ENCODE measurements around the gene ABCC2.
A peak's percentile ranks its signal among the peaks of the same experiment; 100 is the strongest.

ABCC2 gene

DNA sequence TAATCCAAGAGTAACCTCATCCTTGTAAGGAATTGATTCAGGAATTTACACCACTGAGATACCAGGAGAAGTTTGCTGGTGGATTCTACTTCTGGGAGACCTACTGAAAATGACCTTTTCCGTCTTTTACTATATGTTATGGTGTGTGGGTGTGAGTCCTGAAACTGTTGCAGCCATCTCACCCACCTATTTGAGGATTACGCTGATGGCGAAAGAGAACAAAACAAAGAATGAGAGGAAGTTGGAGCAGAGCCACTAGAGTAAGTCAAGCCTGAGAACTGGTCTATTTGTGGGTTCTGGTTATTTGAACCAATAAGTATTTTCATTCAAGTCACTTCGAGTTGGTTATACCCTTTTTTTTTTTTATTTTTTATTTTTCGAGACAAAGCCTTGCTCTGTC is 12.7 kb upstream of the ABCC2 start:
- in situ Hi-C loops (cut with HindIII; ENCODE audit: low sequenced_read_pairs) = no loop called here
- TF ChIP-seq, protein P1, sequence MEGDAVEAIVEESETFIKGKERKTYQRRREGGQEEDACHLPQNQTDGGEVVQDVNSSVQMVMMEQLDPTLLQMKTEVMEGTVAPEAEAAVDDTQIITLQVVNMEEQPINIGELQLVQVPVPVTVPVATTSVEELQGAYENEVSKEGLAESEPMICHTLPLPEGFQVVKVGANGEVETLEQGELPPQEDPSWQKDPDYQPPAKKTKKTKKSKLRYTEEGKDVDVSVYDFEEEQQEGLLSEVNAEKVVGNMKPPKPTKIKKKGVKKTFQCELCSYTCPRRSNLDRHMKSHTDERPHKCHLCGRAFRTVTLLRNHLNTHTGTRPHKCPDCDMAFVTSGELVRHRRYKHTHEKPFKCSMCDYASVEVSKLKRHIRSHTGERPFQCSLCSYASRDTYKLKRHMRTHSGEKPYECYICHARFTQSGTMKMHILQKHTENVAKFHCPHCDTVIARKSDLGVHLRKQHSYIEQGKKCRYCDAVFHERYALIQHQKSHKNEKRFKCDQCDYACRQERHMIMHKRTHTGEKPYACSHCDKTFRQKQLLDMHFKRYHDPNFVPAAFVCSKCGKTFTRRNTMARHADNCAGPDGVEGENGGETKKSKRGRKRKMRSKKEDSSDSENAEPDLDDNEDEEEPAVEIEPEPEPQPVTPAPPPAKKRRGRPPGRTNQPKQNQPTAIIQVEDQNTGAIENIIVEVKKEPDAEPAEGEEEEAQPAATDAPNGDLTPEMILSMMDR (IDR thresholded peaks at IDR 0.05; ENCODE audit: low read depth, low read length, missing control alignments) = no peak
- no peak for DNase-seq (ENCODE audit: low read depth)

DNA sequence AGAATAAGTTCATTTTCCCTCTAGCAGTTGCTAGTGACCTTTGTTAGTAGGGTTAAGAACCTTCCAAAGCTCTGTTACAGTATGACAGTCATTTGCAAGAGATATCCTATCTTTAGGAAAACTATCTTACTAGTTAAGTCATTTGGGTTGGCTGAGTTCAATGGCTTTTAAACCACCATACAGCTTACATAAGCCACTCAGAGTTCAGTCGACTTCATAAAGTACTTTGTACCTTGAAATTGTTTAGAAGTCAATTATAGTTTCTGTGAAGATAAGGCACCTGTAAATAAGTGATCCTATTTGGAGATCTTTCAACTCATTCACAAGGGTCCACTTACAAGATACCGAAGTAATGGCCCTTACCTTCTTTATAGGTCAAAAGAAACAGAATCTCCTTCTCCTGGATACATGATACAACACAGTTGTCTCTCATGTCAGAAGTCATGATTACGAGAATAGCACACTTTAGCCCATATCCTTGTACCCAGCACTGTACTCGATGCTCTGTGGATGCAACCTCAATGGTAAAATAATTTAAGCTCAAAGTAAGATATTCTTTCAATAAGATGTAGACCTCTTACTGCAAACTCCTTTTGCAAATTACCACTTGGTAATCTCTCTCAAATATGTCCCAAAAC is 11.9 kb upstream of the ABCC2 start:
- in situ Hi-C loops (cut with HindIII; ENCODE audit: low sequenced_read_pairs) = no loop called here
- H3K4me3 ChIP-seq (ENCODE audit: low read depth, low read length) = no peak overlapping the region
- no peak for DNase-seq (ENCODE audit: low read depth)
- TF ChIP-seq, protein P1 (IDR thresholded peaks at IDR 0.05; ENCODE audit: low read depth, low read length, missing control alignments) = no peak

More for the DNA sequence above, 12.7 kb upstream of the ABCC2 start:
- no peak overlapping the region for H3K4me3 ChIP-seq (ENCODE audit: low read depth, low read length)

DNA sequence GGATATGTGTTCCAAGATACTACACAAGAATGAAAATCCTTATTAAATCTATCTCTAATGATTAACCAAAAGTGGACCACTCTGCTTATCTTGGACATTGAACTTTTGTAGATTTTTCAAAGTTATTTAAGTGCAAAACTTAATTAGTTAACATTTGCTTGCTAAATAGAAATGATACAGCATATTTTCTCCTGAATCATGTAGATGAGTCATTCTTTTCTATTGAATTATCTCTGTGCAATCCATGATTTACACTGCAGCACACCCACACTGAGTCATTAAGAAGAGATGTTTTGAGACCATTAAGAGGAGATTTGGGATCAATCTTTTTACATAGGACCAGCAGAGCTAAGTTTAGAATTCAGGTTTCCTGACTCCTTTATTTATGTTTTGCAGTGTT is 6.6 kb upstream of the ABCC2 start:
- in situ Hi-C loops (cut with HindIII; ENCODE audit: low sequenced_read_pairs) = no loop called here
- H3K4me3 ChIP-seq (ENCODE audit: low read depth, low read length) = no peak overlapping the region
- DNase-seq (ENCODE audit: low read depth) = peak; percentile 51
- TF ChIP-seq, protein P1 (IDR thresholded peaks at IDR 0.05; ENCODE audit: low read depth, low read length, missing control alignments) = no peak

DNA sequence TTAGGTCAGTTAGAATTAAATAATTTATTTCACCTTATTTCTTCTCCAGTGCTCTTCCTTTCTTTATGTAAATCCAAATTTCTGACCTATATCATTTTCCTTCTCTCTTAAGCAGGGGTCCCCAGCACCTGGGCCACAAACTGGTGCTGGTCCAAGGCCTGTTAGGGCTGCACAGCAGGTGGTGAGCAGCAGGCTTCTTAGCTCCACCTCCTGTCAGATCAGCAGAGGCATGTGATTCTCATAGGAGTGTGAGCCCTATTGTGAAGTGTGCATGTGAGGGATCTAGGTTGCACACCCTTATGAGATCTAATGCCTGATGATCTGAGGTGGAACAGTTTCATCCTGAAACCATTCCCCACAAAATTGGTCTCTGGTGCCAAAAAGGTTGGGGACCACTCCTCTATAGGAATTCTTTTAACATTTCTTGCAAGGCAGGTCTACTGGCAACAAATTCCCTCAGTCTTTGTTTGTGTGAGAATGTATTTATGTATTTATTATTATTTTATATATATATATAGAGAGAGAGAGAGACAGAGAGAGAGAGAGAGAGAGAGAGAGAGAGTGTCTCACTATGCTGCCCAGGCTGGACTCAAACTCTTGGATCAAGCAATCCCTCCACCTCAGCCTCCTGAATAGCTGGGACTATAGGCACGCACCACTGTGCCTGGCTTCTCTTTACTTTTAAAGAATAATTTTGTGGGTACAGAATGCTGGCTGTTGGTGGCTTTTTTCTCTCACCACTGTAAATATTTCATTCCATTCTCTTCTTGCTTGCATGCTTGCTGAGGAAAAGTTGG is 4.3 kb upstream of the ABCC2 start:
- H3K4me3 ChIP-seq (ENCODE audit: low read depth, low read length) = no peak overlapping the region
- in situ Hi-C loops (cut with HindIII; ENCODE audit: low sequenced_read_pairs) = no loop called here
- TF ChIP-seq, protein P1 (IDR thresholded peaks at IDR 0.05; ENCODE audit: low read depth, low read length, missing control alignments) = no peak
- no peak for DNase-seq (ENCODE audit: low read depth)

DNA sequence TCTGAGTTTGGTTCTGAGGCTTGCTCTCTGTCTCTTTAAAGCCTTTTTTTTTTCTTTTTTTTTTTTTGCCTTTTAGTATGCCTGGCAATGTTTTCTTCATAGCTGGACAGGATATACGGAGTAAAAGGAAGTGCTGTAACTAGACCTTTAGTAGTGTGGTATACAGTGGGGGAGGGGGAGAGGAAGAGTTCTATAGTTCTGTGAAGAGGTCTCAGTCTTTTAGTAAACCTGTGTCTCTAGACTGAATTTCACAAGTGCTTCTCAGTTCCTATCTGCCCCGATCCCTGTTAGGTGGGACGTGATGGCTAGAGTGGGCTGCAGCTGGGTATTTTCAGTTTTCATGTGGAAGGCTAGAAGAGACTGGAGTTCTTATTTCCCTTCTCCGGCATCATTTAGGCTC is 3.1 kb upstream of the ABCC2 start:
- in situ Hi-C loops (cut with HindIII; ENCODE audit: low sequenced_read_pairs) = no loop called here
- TF ChIP-seq, protein P1 (IDR thresholded peaks at IDR 0.05; ENCODE audit: low read depth, low read length, missing control alignments) = no peak
- H3K4me3 ChIP-seq (ENCODE audit: low read depth, low read length) = no peak overlapping the region
- DNase-seq (ENCODE audit: low read depth) = peak; percentile 16

DNA sequence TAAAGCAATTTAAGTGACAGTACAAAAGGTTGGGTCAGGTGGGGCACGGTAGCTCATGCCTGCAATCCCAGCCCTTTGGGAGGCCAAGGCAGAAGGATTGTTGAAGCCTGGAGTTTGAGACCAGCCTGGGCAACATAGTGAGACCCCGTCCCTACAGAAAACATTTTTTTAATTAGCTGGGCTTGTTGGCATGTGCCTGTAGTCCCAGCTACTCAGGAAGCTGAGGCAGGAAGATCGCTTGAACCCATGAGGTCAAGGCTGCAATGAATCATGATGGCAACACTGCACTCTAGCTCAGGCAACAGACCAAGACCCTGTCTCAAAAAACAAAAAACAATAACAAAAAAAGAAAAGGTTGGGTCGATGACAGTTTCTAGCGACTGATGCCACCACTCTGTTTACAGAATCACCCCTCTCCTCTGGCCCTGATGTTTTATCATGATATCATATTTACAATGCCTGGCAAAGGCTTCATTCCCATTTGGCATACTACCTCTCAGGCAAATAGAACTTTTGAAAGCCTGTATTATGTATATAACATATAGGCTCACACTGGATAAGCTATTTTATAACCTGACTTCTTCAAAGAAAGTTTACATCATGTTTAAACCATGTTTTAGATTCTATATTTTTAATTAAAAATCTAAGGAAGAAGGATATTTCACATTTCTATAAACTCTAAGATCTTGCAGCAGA is 558 bp upstream of the ABCC2 start:
- DNase-seq (ENCODE audit: low read depth) = no peak
- TF ChIP-seq, protein P1 (IDR thresholded peaks at IDR 0.05; ENCODE audit: low read depth, low read length, missing control alignments) = no peak
- no peak overlapping the region for H3K4me3 ChIP-seq (ENCODE audit: low read depth, low read length)
- in situ Hi-C loops (cut with HindIII; ENCODE audit: low sequenced_read_pairs) = no loop called here
